PC-3 (cell line): ENCODE results near the gene DCAF7. TPM values are rescaled to one million over a fixed set of nuclear protein-coding genes. Genes with fewer than 3 reads are reported as not detected.

ENCODE experiments used
- ATAC-seq: fragments of 200-7000 bp; cut with Tn5 transposase; 2 replicates; pipeline ENCODE4 v1.9.1; 2020; ENCODE audit warnings: mild to moderate bottlenecking, moderate library complexity
- BruUV-seq: library from RNA; stranded (reverse); fragments of 400-500 nt; replicated peaks from 2 replicates; lab custom pipeline; 2021; lab: Mats Ljungman, UMichigan
- CTCF ChIA-PET: fragments of 300-600 bp; sonication (Branson Sonifier 250); formaldehyde crosslinking; loops from one replicate; lab custom pipeline; 2022; ENCODE audit warnings: antibody characterized with exemption; lab: Charles Lee
- POLR2A ChIA-PET: fragments of 300-600 bp; sonication (Branson Sonifier 250); formaldehyde crosslinking; loops from one replicate; lab custom pipeline; 2022; ENCODE audit warnings: antibody characterized with exemption; ENCODE audit not compliant: unreplicated experiment; lab: Charles Lee
- DNase-seq: peaks from one replicate; pipeline ENCODE4 v3.0.0-alpha.2; 2015
- H2AFZ ChIP-seq: fragments of 300-600 bp; sonication (generic); 2 replicates; pipeline ENCODE4 v1.6.0; 2016; ENCODE audit warnings: antibody characterized with exemption, low read length
- H3F3A ChIP-seq: fragments of 300-600 bp; sonication (generic); one replicate; pipeline ENCODE4 v1.6.0; 2017; ENCODE audit warnings: antibody characterized with exemption, low read length, control low read depth, mild to moderate bottlenecking; ENCODE audit not compliant: unreplicated experiment
- H3K27ac ChIP-seq: fragments of 300-600 bp; sonication (generic); 2 replicates; pipeline ENCODE4 v1.5.1; 2016; ENCODE audit warnings: mild to moderate bottlenecking, low read length
- H3K27me3 ChIP-seq: fragments of 300-600 bp; sonication (generic); 2 replicates; pipeline ENCODE4 v1.6.1; 2016; ENCODE audit warnings: low read length, mixed read lengths
- H3K36me3 ChIP-seq: fragments of 300-600 bp; sonication (generic); 2 replicates; pipeline ENCODE4 v1.6.1; 2016; ENCODE audit warnings: low read depth, mixed run types, low read length, mixed read lengths
- H3K4me1 ChIP-seq: fragments of 300-600 bp; sonication (generic); 2 replicates; pipeline ENCODE4 v1.5.1; 2016; ENCODE audit warnings: low read length; ENCODE audit not compliant: insufficient read depth
- H3K4me2 ChIP-seq: fragments of 300-600 bp; sonication (generic); 2 replicates; pipeline ENCODE4 v1.6.0; 2016; ENCODE audit warnings: low read length
- H3K4me3 ChIP-seq: fragments of 300-600 bp; sonication (generic); 2 replicates; pipeline ENCODE4 v1.5.1; 2016; ENCODE audit warnings: mild to moderate bottlenecking, low read length, mixed read lengths
- H3K79me2 ChIP-seq: fragments of 300-600 bp; sonication (generic); 2 replicates; pipeline ENCODE4 v1.6.1; 2017; ENCODE audit warnings: low read length, mixed read lengths
- H3K9ac ChIP-seq: fragments of 300-600 bp; sonication (generic); 2 replicates; pipeline ENCODE4 v1.6.0; 2016; ENCODE audit warnings: mild to moderate bottlenecking, low read length
- H3K9me2 ChIP-seq: fragments of 300-600 bp; sonication (generic); replicated peaks from 2 replicates; pipeline ENCODE4 v1.6.1; 2016; ENCODE audit warnings: mixed run types, low read length, mixed read lengths
- H3K9me3 ChIP-seq: fragments of 300-600 bp; sonication (generic); 2 replicates; pipeline ENCODE4 v1.6.1; 2016; ENCODE audit warnings: low read length, mixed read lengths
- H4K20me1 ChIP-seq: fragments of 300-600 bp; sonication (generic); 2 replicates; pipeline ENCODE4 v1.6.1; 2016; ENCODE audit warnings: low read length, mixed read lengths
- EZH2 ChIP-seq: fragments of 300-600 bp; sonication (generic); IDR thresholded peaks from one replicate; pipeline ENCODE4 v1.6.1; 2017; ENCODE audit warnings: antibody characterized with exemption, mild to moderate bottlenecking, low read length; ENCODE audit not compliant: unreplicated experiment
- EZH2phosphoT487 ChIP-seq: fragments of 300-600 bp; sonication (generic); IDR thresholded peaks from 2 replicates; pipeline ENCODE4 v1.6.1; 2018; ENCODE audit warnings: mild to moderate bottlenecking, antibody characterized with exemption, low read length, borderline replicate concordance
- intact Hi-C: fragments of 100-400 bp; cut with micrococcal nuclease; formaldehyde crosslinking; loops from 2 replicates; pipeline ENCODE4 v1.9.0; 2023
- total RNA-seq: library from RNA; depleted of rRNA; stranded (reverse); fragments of >200 nt; gene quantifications from 2 replicates; pipeline ENCODE4 v1.2.3, GENCODE V29; 2014
- TF ChIP-seq, protein P1 (sequence below): fragments of 300-600 bp; sonication (generic); conservative IDR thresholded peaks from 2 replicates; pipeline ENCODE4 v1.5.1; 2017; ENCODE audit warnings: antibody characterized with exemption, low read depth, mild to moderate bottlenecking, low read length

DCAF7 gene
- total RNA-seq, 1 experiment from 2014 or later, result 46.5 TPM

- TF ChIP-seq, protein P1, sequence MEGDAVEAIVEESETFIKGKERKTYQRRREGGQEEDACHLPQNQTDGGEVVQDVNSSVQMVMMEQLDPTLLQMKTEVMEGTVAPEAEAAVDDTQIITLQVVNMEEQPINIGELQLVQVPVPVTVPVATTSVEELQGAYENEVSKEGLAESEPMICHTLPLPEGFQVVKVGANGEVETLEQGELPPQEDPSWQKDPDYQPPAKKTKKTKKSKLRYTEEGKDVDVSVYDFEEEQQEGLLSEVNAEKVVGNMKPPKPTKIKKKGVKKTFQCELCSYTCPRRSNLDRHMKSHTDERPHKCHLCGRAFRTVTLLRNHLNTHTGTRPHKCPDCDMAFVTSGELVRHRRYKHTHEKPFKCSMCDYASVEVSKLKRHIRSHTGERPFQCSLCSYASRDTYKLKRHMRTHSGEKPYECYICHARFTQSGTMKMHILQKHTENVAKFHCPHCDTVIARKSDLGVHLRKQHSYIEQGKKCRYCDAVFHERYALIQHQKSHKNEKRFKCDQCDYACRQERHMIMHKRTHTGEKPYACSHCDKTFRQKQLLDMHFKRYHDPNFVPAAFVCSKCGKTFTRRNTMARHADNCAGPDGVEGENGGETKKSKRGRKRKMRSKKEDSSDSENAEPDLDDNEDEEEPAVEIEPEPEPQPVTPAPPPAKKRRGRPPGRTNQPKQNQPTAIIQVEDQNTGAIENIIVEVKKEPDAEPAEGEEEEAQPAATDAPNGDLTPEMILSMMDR, result no peak
- TF ChIP-seq EZH2phosphoT487 (no peak), EZH2 (no peak)
- no peaks in the 10 kb centered on the region for H3K9me2 ChIP-seq
- H3K9me3 ChIP-seq, result no peaks in the 10 kb centered on the region
- H4K20me1 ChIP-seq, result no peaks in the 10 kb centered on the region
- H3K4me3 ChIP-seq, result no peak overlapping the region
- DNase-seq (no peak), ATAC-seq (no peak)
- H3K9ac ChIP-seq, result no peak overlapping the region
- ChIA-PET POLR2A (no interaction called here), CTCF (no interaction called here)
- H3K36me3 ChIP-seq, result no peaks in the 10 kb centered on the region
- H3K27me3 ChIP-seq, result no peaks in the 10 kb centered on the region
- no TSS peak for BruUV-seq
- no peak overlapping the region for H3K4me2 ChIP-seq
- H3K4me1 ChIP-seq, result peaks cover 6% of the 10 kb centered on the region
- H2AFZ ChIP-seq, result no peak overlapping the region
- peaks cover 8% of the 10 kb centered on the region for H3K79me2 ChIP-seq
- intact Hi-C loops, result no loop called here
- H3K27ac ChIP-seq, result no peak overlapping the region
- no peaks in the 10 kb centered on the region for H3F3A ChIP-seq
These were observed 5.6 kb upstream of the DCAF7 start for GRCh38 chr17:63544467-63545301.

DNA sequence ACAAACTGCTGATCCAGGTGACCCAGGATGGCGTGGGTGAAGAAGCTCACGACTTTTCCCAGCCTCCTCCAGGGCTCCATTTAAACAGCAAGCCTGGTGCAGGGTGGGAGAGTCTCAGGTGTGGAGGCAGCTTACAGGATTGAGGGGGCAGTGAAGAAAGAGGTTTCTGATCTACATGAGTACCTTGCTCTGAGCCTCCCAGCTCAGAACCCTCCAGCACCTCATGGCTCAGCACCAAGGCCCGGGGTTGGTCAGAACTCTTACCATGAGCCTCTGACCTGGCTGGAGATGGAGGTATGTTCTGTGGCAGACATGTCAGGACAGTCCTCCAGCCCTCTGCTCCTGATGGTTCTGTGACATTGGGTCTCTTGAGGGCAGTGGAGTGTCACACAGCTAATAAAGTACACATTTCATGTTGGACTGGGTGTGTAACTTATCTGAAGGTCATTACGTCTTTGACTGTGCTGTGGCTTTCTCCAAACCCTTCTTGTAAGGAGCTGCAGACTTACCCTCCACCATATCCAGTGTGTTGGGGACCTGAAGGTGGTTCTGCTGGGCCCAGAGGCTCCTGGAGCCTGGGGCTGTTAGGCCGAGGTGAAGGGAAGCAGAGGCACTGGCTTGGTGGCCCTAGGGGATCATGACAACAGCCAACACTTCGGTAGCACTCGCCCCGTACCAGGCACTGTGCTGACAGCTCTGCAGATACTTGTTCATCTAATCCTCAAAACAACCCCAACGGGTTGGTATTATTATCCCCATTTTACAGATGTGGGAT is 3.8 kb upstream of the DCAF7 start:
- Histone ChIP-seq H3K27ac (no peak overlapping the region), H3K27me3 (no peaks in the 10 kb centered on the region), H3K4me1 (peaks cover 8% of the 10 kb centered on the region), H3K9ac (no peak overlapping the region), H4K20me1 (no peaks in the 10 kb centered on the region), H3K4me2 (no peak overlapping the region), H3K9me3 (no peaks in the 10 kb centered on the region), H3K9me2 (no peaks in the 10 kb centered on the region), H3F3A (no peaks in the 10 kb centered on the region), H3K36me3 (no peaks in the 10 kb centered on the region), H2AFZ (no peak overlapping the region), H3K79me2 (peaks cover 21% of the 10 kb centered on the region), H3K4me3 (no peak overlapping the region)
- ChIA-PET CTCF (no interaction called here), POLR2A (interaction anchor here (0.5 to 0.7 kb wide), 2 partner anchors 51 to 277 kb away, joined by 4 to 8 read pairs; no protein-coding TSS in a partner anchor)
- BruUV-seq, result no TSS peak
- intact Hi-C loops, result no loop called here
- TF ChIP-seq EZH2 (no peak), EZH2phosphoT487 (no peak)
- TF ChIP-seq, protein P1, result no peak
- DNase-seq (no peak), ATAC-seq (no peak)
